Epithelial cell of proximal tubule (primary cell): ENCODE results near the gene SLC37A4. TPM values are rescaled to one million over a fixed set of nuclear protein-coding genes. Genes with fewer than 3 reads are reported as not detected.
A peak's percentile ranks its signal among the peaks of the same experiment; 100 is the strongest.
"Not testable (repeated sequence)": the region's sequence is repeated elsewhere in the genome, so short reads cannot be mapped to it uniquely, and the experiment has no call there.

Experiments used
- DNase-seq: peaks from one replicate; pipeline ENCODE4 v3.0.0-alpha.2; 2011; ENCODE audit warnings: low read depth
- H3K4me3 ChIP-seq: 2 replicates; pipeline ENCODE4 v1.5.1; 2011; ENCODE audit warnings: low read depth, mild to moderate bottlenecking, low read length
- CTCF ChIP-seq: conservative IDR thresholded peaks from 2 replicates; pipeline ENCODE4 v1.5.1; 2012; ENCODE audit warnings: low read depth, mild to moderate bottlenecking, low read length
- total RNA-seq: library from RNA; depleted of rRNA; stranded (reverse); fragments of >200 nt; gene quantifications from 2 replicates; pipeline ENCODE4 v1.2.3, GENCODE V29; 2015

The SLC37A4 gene
- total RNA-seq, 1 donor from 2014 or later: 59.2 TPM

GRCh38 chr11:119041821-119042514, 11.3 kb upstream of the SLC37A4 start:
- TF ChIP-seq CTCF: no peak
- H3K4me3 ChIP-seq: no peak overlapping the region
- DNase-seq: no peak

DNA sequence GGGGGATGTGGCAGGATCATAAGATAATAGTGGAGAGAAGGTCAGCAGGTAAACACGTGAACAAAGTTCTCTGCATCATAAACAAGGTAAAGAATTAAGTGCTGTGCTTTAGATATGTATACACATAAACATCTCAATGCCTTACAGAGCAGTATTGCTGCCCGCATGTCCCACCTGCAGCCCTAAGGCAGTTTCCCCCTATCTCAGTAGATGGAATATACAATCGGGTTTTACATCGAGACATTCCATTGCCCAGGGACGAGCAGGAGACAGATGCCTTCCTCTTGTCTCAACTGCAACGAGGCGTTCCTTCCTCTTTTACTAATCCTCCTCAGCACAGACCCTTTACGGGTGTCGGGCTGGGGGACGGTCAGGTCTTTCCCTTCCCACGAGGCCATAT, 8.8 kb upstream of the SLC37A4 start:
- not testable (repeated sequence) for DNase-seq

DNA sequence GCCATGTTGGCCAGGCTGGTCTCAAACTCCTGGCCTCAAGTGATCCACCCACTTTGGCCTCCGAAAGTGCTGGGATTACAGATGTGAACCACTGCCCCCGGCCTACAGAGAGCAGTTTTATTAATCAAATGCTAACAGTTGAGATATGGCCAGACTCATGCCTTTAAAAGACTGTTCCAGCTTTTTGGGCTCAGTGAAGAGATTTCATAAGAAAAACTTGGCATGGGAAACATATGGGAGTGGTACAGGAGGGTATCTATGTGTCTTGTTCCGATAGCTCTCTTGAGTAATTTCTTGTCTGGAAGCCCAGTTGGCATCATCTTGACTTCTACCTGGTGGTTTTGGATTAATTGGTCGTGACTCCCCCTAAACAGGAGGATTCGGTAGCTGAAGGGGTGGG, 8.2 kb upstream of the SLC37A4 start:
- TF ChIP-seq CTCF: no peak
- H3K4me3 ChIP-seq: no peak overlapping the region
- DNase-seq: no peak

More for the DNA sequence above, 8.8 kb upstream of the SLC37A4 start:
- not testable (repeated sequence) for H3K4me3 ChIP-seq

DNA sequence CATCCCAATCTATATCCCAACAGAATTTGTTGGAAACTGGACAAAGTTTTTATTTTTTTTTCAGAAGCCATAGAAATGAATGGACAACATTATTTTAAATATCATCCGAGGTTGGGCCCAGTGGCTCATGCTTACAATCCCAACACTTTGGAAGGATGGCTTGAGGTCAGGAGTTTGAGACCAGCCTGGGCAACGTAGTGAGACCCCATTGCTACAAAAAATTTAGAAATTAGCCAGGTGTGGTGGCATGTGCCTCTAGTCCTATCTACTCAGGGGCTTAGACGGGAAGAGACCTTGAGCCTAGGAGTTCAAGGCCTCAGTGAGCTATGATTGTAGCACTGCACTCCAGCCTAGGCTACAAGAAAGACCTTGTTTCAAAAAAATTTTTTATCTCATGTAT, 4.1 kb upstream of the SLC37A4 start:
- no peak for DNase-seq
- no peak overlapping the region for H3K4me3 ChIP-seq
- no peak for TF ChIP-seq CTCF

DNA sequence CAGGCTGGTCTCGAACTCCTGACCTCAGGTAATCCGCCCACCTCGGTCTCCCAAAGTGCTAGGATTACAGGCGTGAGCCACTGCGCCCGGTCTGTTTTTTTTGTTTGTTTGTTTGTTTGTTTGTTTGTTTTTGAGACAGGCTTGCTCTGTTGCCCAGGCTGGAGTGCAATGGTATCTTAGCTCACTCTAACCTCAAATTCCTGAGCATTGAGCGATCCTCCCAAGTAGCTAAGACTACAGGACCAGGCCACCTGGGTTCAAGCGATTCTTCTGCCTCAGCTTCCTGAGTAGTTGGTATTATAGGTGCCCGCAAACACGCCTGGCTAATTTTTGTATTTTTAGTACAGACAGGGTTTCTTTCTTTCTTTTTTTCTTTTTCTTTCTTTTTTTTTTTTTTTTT, 2.7 kb upstream of the SLC37A4 start:
- not testable (repeated sequence) for DNase-seq, H3K4me3 ChIP-seq

- no peak for DNase-seq
- TF ChIP-seq CTCF: no peak
- no peak overlapping the region for H3K4me3 ChIP-seq
Observed at GRCh38 chr11:119031912-119032280, 1.2 kb upstream of the SLC37A4 start.

DNA sequence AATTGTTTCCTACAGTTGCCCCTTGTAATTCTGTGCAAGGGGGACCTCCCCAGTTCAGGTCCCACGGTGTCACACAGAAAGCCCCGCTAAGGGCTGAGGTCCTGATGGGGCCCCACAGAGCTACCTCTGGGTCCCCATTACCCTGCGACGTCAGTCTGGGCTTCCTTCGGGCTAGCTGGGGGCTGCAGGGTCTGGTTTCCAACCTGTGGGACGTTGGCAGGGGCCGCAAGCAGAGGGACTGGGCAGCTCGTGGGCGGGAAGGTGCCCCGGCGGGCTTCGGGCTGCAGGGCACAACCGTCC, 698 bp downstream of the SLC37A4 start:
- peak overlapping the region; percentile 96 for H3K4me3 ChIP-seq
- no peak for TF ChIP-seq CTCF
- DNase-seq: no peak

DNA sequence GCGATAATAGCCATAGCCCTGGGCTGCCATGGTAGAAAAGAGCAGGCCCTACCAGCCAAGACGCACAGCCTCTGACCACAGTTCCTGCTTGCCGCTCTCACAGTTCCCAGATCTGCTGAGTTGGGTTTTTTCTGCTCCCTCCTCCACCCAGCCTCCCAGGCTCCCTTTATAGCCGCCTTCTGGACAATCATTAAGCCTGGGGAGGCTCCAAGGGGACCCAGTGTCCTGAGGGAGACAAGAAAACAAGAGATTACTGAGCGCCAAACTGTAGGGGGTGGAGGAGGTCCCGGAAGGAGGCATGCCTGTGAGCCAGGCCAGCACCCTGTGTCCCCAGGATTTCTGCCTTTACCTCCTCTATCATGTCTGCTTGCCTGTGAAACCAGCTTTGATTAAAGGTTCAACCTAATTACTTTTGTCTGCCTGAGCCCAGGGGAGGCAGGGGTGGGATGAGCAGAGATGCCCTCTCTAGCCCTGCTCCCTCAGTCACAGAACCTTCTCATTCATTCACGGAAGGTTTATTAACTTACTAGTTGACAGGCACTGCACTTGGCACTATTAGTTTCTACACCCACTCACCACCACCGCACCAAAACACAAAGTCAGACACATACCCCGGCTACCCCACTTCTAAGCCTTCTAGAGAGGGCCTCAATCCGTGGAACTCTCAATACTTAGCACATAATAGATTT, 1.2 kb downstream of the SLC37A4 start:
- no peak for TF ChIP-seq CTCF
- H3K4me3 ChIP-seq: peak overlapping the region; percentile 96
- DNase-seq: peak; percentile 57
